Measurements from ENCODE around the gene ANAPC2.

DNA sequence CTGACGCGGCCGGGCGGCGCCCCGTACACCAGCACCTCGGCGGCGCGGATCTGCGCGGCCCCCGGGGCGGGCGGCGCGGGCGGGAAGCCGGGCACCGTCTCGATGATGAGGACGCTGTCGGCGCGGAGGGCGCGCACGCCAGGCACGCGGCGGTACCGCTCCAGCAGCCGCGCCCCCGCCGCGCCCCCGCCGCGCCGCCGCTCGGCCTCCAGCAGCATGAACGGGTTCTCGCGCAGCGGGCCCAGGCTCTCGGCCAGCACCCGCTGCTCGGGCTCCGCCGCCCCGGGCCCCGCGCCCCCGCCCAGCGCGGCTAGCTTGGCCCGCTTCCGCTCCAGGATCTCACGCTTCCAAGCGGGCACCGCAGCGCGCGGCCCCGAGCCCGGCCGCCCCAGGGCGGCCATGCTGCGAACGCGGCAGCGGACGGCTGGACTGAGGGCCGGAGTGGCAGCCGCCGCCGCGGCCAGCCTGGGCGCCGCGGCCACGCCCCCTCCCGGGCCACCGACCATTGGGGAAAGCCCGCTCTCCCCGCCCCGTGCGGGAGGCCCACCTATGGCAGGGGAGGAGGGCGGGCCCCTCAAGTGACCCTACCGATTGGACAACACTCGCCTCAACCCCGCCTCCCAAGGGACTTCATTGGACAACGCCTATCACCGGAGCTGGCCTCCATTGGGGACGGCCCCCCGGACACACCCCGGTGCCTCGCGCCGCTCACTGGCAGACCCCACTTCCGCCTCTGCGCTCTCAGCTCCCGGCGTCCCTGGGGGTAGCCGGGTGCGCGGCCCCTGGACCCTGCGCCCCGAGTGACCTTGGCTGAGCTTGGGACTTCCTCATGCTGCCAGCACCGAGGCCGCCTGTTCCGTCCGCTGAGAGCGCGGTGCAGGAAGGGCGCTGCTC, 12.2 kb upstream of the ANAPC2 start, which contains the start of gene TPRN:
- TF ChIP-seq POLR2AphosphoS5 (IDR thresholded peaks at IDR 0.05), result peak in 2 of 3 donors; percentile 49 to 75
- peak; percentile 66 to 75 for TF ChIP-seq POLR2A (IDR thresholded peaks at IDR 0.05)

Data from suprapubic skin (tissue), 4 donors.